Karpas-422 (cell line): ENCODE measurements around the gene SWI5. TPM values are rescaled to one million over a fixed set of nuclear protein-coding genes. Genes with fewer than 3 reads are reported as not detected.

Source experiments
- DNase-seq: peaks from one replicate; pipeline ENCODE4 v3.0.0-alpha.2; 2015
- H2AFZ ChIP-seq: fragments of 200-600 bp; sonication (generic); 2 replicates; pipeline ENCODE4 v1.6.1; 2014; ENCODE audit warnings: antibody characterized with exemption, low read length, mixed read lengths
- H3K27ac ChIP-seq: fragments of 200-600 bp; sonication (generic); 2 replicates; pipeline ENCODE4 v1.5.1; 2014; ENCODE audit warnings: mild to moderate bottlenecking, low read length, moderate library complexity
- H3K27me3 ChIP-seq: fragments of 200-600 bp; sonication (generic); 2 replicates; pipeline ENCODE4 v1.6.1; 2014; ENCODE audit warnings: low read length, mixed read lengths
- H3K36me3 ChIP-seq: fragments of 200-600 bp; sonication (generic); 2 replicates; pipeline ENCODE4 v1.6.1; 2014; ENCODE audit warnings: low read length, mixed read lengths; ENCODE audit not compliant: insufficient read depth
- H3K4me1 ChIP-seq: fragments of 200-600 bp; sonication (generic); 2 replicates; pipeline ENCODE4 v1.6.1; 2014; ENCODE audit warnings: mild to moderate bottlenecking, low read length, mixed read lengths
- H3K4me2 ChIP-seq: fragments of 200-600 bp; sonication (generic); 2 replicates; pipeline ENCODE4 v1.6.1; 2014; ENCODE audit warnings: low read length, low read depth, mild to moderate bottlenecking; ENCODE audit not compliant: poor library complexity, severe bottlenecking
- H3K4me3 ChIP-seq: fragments of 200-600 bp; sonication (generic); 2 replicates; pipeline ENCODE4 v1.5.1; 2014; ENCODE audit warnings: mild to moderate bottlenecking, antibody characterized with exemption, low read length, mixed read lengths
- H3K79me2 ChIP-seq: fragments of 200-600 bp; sonication (generic); 2 replicates; pipeline ENCODE4 v1.6.1; 2014; ENCODE audit warnings: mild to moderate bottlenecking, low read length, mixed read lengths
- H3K9ac ChIP-seq: fragments of 200-600 bp; sonication (generic); 2 replicates; pipeline ENCODE4 v1.6.0; 2014; ENCODE audit warnings: low read length
- H3K9me2 ChIP-seq: fragments of 200-600 bp; sonication (generic), shearing (Covaris generic); replicated peaks from 2 replicates; pipeline ENCODE4 v1.6.0; 2014; ENCODE audit warnings: mild to moderate bottlenecking, low read length, moderate library complexity; ENCODE audit not compliant: insufficient read depth
- H3K9me3 ChIP-seq: fragments of 300-700, 200-600 bp; sonication (generic); 2 replicates; pipeline ENCODE4 v1.6.1; 2014; ENCODE audit warnings: low read length, mixed read lengths
- H4K20me1 ChIP-seq: fragments of 200-600 bp; sonication (generic); 2 replicates; pipeline ENCODE4 v1.6.1; 2014; ENCODE audit warnings: mild to moderate bottlenecking, antibody characterized with exemption, low read length, low read depth; ENCODE audit not compliant: insufficient read depth
- total RNA-seq: library from RNA; depleted of rRNA; stranded (reverse); fragments of >200 nt; shearing (Covaris generic); gene quantifications from 2 replicates; pipeline ENCODE4 v1.2.3, GENCODE V29; 2014; ENCODE audit warnings: low replicate concordance

The SWI5 gene
- total RNA-seq, 1 experiment from 2014 or later = 37.6 TPM

GRCh38 chr9:128254855-128255759 is 21.0 kb upstream of the SWI5 start:
- Histone ChIP-seq H3K27me3 (no peaks in the 10 kb centered on the region), H4K20me1 (0 out of 2 replicates have a peak, but pooled peaks cover 6% of the 10 kb centered on the region), H3K4me2 (no peak overlapping the region), H3K4me1 (peaks cover 12% of the 10 kb centered on the region), H3K9ac (no peak overlapping the region), H3K36me3 (0 out of 2 replicates have a peak, but pooled peaks cover 1% of the 10 kb centered on the region), H3K27ac (no peak overlapping the region), H3K4me3 (no peak overlapping the region), H3K9me3 (no peaks in the 10 kb centered on the region), H3K79me2 (no peaks in the 10 kb centered on the region), H3K9me2 (no peaks in the 10 kb centered on the region), H2AFZ (no peak overlapping the region)
- peak; percentile 85 for DNase-seq

DNA sequence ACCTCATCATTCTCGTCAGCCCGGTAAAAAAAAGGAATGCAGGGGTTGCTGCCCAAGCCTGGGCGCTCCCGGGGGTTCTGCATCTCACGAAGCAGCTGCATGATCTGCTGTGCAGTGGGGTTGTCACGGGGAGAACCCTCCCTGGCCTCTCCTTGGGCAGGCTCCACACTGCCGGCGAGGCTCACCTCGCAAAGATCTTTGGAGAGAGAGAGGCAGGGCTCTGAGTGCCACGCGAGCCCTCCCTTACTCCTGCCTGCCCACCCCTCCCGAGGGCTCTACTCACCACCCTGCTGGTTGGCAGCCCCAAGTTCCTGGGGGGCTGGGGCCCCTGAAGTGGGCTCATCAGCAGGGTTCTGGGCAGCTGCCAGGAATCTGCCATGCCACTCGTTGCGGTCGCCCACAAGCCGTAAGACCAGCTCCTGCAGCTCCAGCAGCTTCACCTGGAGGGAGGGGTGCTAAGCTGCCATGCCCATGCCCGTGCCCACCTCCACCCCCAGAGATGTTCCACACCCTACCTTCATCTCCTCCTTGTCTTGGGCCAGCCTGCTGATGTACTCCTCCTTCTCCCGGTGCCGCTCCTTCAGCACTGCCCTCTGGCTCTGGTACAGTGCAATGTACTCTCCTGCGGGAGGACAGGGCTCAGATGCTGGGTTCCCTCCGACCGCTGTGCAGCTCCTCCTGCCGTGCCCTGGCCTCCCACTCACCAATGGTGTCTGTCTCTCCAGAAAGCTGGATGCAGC is 18.8 kb upstream of the SWI5 start:
- no peak overlapping the region for H3K4me3 ChIP-seq
- H3K4me2 ChIP-seq = no peak overlapping the region
- DNase-seq = no peak
- 0 out of 2 replicates have a peak, but pooled peaks cover 2% of the 10 kb centered on the region for H3K36me3 ChIP-seq
- no peaks in the 10 kb centered on the region for H3K9me3 ChIP-seq
- H3K9ac ChIP-seq = no peak overlapping the region
- H3K27me3 ChIP-seq = no peaks in the 10 kb centered on the region
- no peaks in the 10 kb centered on the region for H3K79me2 ChIP-seq
- no peaks in the 10 kb centered on the region for H3K9me2 ChIP-seq
- H4K20me1 ChIP-seq = 0 out of 2 replicates have a peak, but pooled peaks cover 6% of the 10 kb centered on the region
- no peak overlapping the region for H2AFZ ChIP-seq
- H3K27ac ChIP-seq = no peak overlapping the region
- peaks cover 10% of the 10 kb centered on the region for H3K4me1 ChIP-seq

- Histone ChIP-seq H3K9me3 (no peaks in the 10 kb centered on the region), H3K79me2 (no peaks in the 10 kb centered on the region), H3K4me1 (peaks cover 7% of the 10 kb centered on the region), H3K9ac (no peak overlapping the region), H4K20me1 (0 out of 2 replicates have a peak, but pooled peaks cover 6% of the 10 kb centered on the region), H3K4me2 (no peak overlapping the region), H3K27ac (no peak overlapping the region), H2AFZ (no peak overlapping the region), H3K4me3 (no peak overlapping the region), H3K27me3 (no peaks in the 10 kb centered on the region), H3K36me3 (0 out of 2 replicates have a peak, but pooled peaks cover 2% of the 10 kb centered on the region), H3K9me2 (no peaks in the 10 kb centered on the region)
- DNase-seq = no peak
These were observed 18.2 kb upstream of the SWI5 start for GRCh38 chr9:128257907-128258306.

- H3K4me3 ChIP-seq = no peak overlapping the region
- no peak for DNase-seq
- no peaks in the 10 kb centered on the region for H3K9me2 ChIP-seq
- H3K27ac ChIP-seq = no peak overlapping the region
- 0 out of 2 replicates have a peak, but pooled peaks cover 6% of the 10 kb centered on the region for H4K20me1 ChIP-seq
- H3K36me3 ChIP-seq = 0 out of 2 replicates have a peak, but pooled peaks cover 2% of the 10 kb centered on the region
- no peaks in the 10 kb centered on the region for H3K9me3 ChIP-seq
- H2AFZ ChIP-seq = no peak overlapping the region
- H3K4me1 ChIP-seq = peaks cover 3% of the 10 kb centered on the region
- no peaks in the 10 kb centered on the region for H3K27me3 ChIP-seq
- H3K9ac ChIP-seq = no peak overlapping the region
- H3K79me2 ChIP-seq = no peaks in the 10 kb centered on the region
- no peak overlapping the region for H3K4me2 ChIP-seq
These were observed 17.8 kb upstream of the SWI5 start for GRCh38 chr9:128258326-128258725.

DNA sequence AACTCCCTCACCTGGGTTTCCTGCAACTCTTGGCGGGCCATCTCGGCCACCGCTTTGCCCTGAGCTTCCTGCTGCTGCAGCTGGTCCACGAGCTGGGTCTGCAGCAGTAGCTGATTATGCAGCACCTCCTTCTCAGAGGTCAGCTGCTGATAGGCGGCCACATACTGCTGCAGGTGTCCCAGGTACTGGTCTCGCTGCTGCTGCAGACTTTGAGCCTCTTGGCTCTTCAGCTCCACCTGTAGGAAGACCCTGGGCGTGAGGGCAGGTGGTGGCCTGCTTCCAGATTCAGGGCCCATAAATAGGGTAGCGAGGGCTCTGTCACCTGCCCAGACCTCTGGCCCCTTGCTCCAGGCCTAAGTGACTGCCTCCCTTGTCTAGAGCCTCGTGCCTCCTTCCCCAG is 16.9 kb upstream of the SWI5 start:
- no peak overlapping the region for H2AFZ ChIP-seq
- H3K9ac ChIP-seq = no peak overlapping the region
- no peak for DNase-seq
- H3K9me3 ChIP-seq = no peaks in the 10 kb centered on the region
- no peak overlapping the region for H3K4me3 ChIP-seq
- no peaks in the 10 kb centered on the region for H3K79me2 ChIP-seq
- H3K27ac ChIP-seq = no peak overlapping the region
- H3K4me1 ChIP-seq = no peaks in the 10 kb centered on the region; the same call in 1 of the 2 replicates
- 0 out of 2 replicates have a peak, but pooled peaks cover 2% of the 10 kb centered on the region for H3K36me3 ChIP-seq
- H4K20me1 ChIP-seq = 0 out of 2 replicates have a peak, but pooled peaks cover 6% of the 10 kb centered on the region
- no peak overlapping the region for H3K4me2 ChIP-seq
- no peaks in the 10 kb centered on the region for H3K27me3 ChIP-seq
- H3K9me2 ChIP-seq = no peaks in the 10 kb centered on the region

DNA sequence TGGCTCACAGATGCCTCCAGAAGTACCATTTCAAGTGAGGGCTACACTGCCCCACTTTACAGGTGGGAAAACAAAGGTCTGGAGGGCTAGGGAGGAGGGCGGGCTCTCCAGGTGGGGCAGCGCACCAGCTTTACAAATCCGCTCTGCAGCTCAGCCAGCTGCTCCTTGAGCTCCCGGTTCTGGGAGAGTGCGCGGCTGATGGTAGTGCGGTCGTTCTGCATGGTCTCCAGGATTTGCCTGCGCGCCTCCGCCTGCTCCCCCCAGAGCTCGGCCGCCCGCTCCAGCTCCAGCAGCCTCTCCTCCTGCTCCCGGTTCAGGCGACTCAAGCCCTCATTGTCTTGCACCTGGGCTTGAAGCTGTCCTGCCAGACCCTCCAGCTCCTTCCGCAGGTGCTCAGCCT is 15.7 kb upstream of the SWI5 start:
- Histone ChIP-seq H3K36me3 (0 out of 2 replicates have a peak, but pooled peaks cover 2% of the 10 kb centered on the region), H3K27ac (no peak overlapping the region), H3K4me1 (no peaks in the 10 kb centered on the region; the same call in 1 of the 2 replicates), H3K27me3 (no peaks in the 10 kb centered on the region), H3K4me2 (no peak overlapping the region), H2AFZ (no peak overlapping the region), H3K79me2 (no peaks in the 10 kb centered on the region), H4K20me1 (no peaks in the 10 kb centered on the region), H3K9me3 (no peaks in the 10 kb centered on the region), H3K9me2 (no peaks in the 10 kb centered on the region), H3K4me3 (no peak overlapping the region), H3K9ac (no peak overlapping the region)
- DNase-seq = no peak

- no peak overlapping the region for H3K4me3 ChIP-seq
- no peak overlapping the region for H2AFZ ChIP-seq
- no peaks in the 10 kb centered on the region for H3K79me2 ChIP-seq
- H3K4me2 ChIP-seq = no peak overlapping the region
- H3K4me1 ChIP-seq = no peaks in the 10 kb centered on the region; the same call in 1 of the 2 replicates
- no peak overlapping the region for H3K9ac ChIP-seq
- no peaks in the 10 kb centered on the region for H3K9me3 ChIP-seq
- H3K9me2 ChIP-seq = no peaks in the 10 kb centered on the region
- 0 out of 2 replicates have a peak, but pooled peaks cover 2% of the 10 kb centered on the region for H3K36me3 ChIP-seq
- no peak overlapping the region for H3K27ac ChIP-seq
- no peak for DNase-seq
- H4K20me1 ChIP-seq = no peaks in the 10 kb centered on the region
- H3K27me3 ChIP-seq = no peaks in the 10 kb centered on the region
These were observed 13.4 kb upstream of the SWI5 start for GRCh38 chr9:128262687-128263086.

DNA sequence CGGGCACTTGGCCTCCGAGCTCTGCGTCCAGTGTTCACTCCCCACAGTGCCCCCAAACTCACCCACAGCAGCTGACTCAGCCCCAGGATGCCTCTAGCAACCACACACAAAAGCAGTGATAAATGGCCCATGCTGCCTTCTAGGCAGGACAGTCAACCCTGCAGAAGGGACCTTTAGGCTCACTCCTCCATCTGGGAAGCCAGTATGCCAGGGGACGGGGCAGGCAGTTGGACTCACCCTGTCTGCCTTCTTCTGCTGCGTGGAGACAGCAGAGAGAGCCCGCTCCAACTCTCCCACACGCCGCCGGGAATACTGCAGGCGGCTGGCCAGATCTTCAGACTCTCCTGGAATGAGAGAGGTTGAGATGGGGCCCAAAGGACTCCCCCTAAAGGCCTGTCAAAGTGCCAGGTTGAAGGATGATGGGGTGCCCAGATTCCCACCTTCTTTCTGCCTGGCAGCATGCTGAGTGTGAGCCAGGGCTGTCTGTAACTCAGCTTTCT is 10.7 kb upstream of the SWI5 start:
- H3K4me2 ChIP-seq = no peak overlapping the region
- H3K27ac ChIP-seq = no peak overlapping the region
- H3K27me3 ChIP-seq = no peaks in the 10 kb centered on the region
- no peak overlapping the region for H3K4me3 ChIP-seq
- DNase-seq = no peak
- no peaks in the 10 kb centered on the region for H3K9me3 ChIP-seq
- H3K36me3 ChIP-seq = peaks cover 1% of the 10 kb centered on the region; the same call in 1 of the 2 replicates
- no peak overlapping the region for H2AFZ ChIP-seq
- H3K79me2 ChIP-seq = no peaks in the 10 kb centered on the region
- no peaks in the 10 kb centered on the region for H4K20me1 ChIP-seq
- no peaks in the 10 kb centered on the region for H3K9me2 ChIP-seq
- H3K9ac ChIP-seq = no peak overlapping the region
- H3K4me1 ChIP-seq = no peaks in the 10 kb centered on the region
